Activated CD8-positive, alpha-beta T cell treated with anti-CD3 and anti-CD28 coated beads for 36 hours (primary cell): ENCODE data around the gene PITPNC1. TPM values are rescaled to one million over a fixed set of nuclear protein-coding genes. Genes with fewer than 3 reads are reported as not detected.
"Not testable (repeated sequence)": the region's sequence is repeated elsewhere in the genome, so short reads cannot be mapped to it uniquely, and the experiment has no call there.

Source experiments
- ATAC-seq: fragments of 200-7000 bp; cut with Tn5 transposase; one replicate; pipeline ENCODE4 v1.10.0; 2021; ENCODE audit warnings: mild to moderate bottlenecking, moderate library complexity
- CTCF ChIA-PET: fragments of 350-600 bp; sonication (Branson Sonifier 250); formaldehyde crosslinking; loops from one replicate; lab custom pipeline; 2021; ENCODE audit warnings: antibody characterized with exemption; lab: Charles Lee
- POLR2A ChIA-PET: fragments of 350-600 bp; sonication (Branson Sonifier 250); formaldehyde crosslinking; loops from one replicate; lab custom pipeline; 2021; ENCODE audit warnings: antibody characterized with exemption; lab: Charles Lee
- DNase-seq: peaks from one replicate; pipeline ENCODE4 v3.0.0-alpha.2; 2020
- H3K27ac Mint-ChIP-seq: one replicate; pipeline ENCODE4 v1.8.0; 2021; ENCODE audit warnings: mild to moderate bottlenecking, mixed read lengths
- H3K27me3 Mint-ChIP-seq: one replicate; pipeline ENCODE4 v1.8.0; 2021; ENCODE audit warnings: mixed read lengths
- H3K36me3 Mint-ChIP-seq: one replicate; pipeline ENCODE4 v1.8.0; 2021; ENCODE audit warnings: low read depth, mixed read lengths
- H3K4me1 Mint-ChIP-seq: one replicate; pipeline ENCODE4 v1.8.0; 2021; ENCODE audit warnings: low read depth, mixed read lengths
- H3K4me3 Mint-ChIP-seq: one replicate; pipeline ENCODE4 v1.8.0; 2021; ENCODE audit warnings: mild to moderate bottlenecking, moderate library complexity, mixed read lengths
- H3K9me3 Mint-ChIP-seq: one replicate; pipeline ENCODE4 v1.8.0; 2021; ENCODE audit warnings: mixed read lengths
- intact Hi-C: fragments of 100-400 bp; cut with micrococcal nuclease; formaldehyde crosslinking; loops from one replicate; pipeline ENCODE4 v1.10.0; 2022
- total RNA-seq, 2 experiments: library from RNA; stranded (reverse); gene quantifications; one replicate each; pipeline ENCODE4 v1.2.3, GENCODE V29; 2021
- TF ChIP-seq, protein P1 (sequence below): fragments of 200-600 bp; IDR thresholded peaks from one replicate; pipeline ENCODE4 v1.8.0; 2022; ENCODE audit warnings: antibody characterized with exemption, mild to moderate bottlenecking

PITPNC1 gene
- total RNA-seq, 2 experiments from 2014 or later: 51.8 to 56.3 TPM

DNA sequence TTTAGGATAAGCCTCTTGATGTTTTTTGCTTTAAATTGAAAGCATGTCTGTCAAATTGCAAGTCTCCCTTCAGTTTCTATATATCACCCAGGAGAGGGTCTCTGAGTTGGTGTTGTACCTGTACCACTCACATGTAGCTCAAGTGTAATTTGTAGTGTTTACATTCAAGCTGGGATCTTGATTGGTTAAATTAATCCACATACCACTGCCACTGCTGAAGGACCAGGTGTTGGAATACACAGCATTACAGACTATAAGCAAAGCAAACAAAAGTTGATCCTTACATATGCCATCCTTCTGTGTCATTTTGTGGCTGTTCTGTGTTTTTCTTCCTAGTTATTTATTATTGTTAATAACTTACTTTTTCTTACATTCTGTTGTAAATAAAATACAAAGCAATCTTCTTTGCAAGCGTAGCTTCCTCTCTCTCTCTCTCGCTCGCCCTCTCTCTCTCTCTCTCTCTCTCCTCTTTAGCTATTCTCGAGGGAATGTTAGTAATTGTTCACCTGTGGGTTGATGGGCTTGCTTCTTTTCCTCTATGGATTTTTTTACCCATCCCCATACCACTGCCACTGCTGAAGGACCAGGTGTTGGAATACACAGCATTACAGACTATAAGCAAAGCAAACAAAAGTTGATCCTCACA, 319.9 kb downstream of the PITPNC1 start:
- H3K27ac Mint-ChIP-seq: no peak overlapping the region
- peaks cover 2% of the 10 kb centered on the region for H3K4me1 Mint-ChIP-seq
- POLR2A ChIA-PET: interaction anchor here (1.1 kb wide), 1 partner anchor 21 kb away, joined by 4 read pairs; no protein-coding TSS in a partner anchor
- DNase-seq (no peak), ATAC-seq (no peak)
- CTCF ChIA-PET: interaction anchor here (1.0 to 1.8 kb wide), 3 partner anchors 10 to 322 kb away, joined by 3 to 6 read pairs (median 4); no protein-coding TSS in a partner anchor
- no peak overlapping the region for H3K4me3 Mint-ChIP-seq
- intact Hi-C loops: no loop called here
- H3K36me3 Mint-ChIP-seq: peaks cover 5% of the 10 kb centered on the region
- TF ChIP-seq, protein P1, sequence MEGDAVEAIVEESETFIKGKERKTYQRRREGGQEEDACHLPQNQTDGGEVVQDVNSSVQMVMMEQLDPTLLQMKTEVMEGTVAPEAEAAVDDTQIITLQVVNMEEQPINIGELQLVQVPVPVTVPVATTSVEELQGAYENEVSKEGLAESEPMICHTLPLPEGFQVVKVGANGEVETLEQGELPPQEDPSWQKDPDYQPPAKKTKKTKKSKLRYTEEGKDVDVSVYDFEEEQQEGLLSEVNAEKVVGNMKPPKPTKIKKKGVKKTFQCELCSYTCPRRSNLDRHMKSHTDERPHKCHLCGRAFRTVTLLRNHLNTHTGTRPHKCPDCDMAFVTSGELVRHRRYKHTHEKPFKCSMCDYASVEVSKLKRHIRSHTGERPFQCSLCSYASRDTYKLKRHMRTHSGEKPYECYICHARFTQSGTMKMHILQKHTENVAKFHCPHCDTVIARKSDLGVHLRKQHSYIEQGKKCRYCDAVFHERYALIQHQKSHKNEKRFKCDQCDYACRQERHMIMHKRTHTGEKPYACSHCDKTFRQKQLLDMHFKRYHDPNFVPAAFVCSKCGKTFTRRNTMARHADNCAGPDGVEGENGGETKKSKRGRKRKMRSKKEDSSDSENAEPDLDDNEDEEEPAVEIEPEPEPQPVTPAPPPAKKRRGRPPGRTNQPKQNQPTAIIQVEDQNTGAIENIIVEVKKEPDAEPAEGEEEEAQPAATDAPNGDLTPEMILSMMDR: no peak
- no peaks in the 10 kb centered on the region for H3K9me3 Mint-ChIP-seq
- no peaks in the 10 kb centered on the region for H3K27me3 Mint-ChIP-seq

DNA sequence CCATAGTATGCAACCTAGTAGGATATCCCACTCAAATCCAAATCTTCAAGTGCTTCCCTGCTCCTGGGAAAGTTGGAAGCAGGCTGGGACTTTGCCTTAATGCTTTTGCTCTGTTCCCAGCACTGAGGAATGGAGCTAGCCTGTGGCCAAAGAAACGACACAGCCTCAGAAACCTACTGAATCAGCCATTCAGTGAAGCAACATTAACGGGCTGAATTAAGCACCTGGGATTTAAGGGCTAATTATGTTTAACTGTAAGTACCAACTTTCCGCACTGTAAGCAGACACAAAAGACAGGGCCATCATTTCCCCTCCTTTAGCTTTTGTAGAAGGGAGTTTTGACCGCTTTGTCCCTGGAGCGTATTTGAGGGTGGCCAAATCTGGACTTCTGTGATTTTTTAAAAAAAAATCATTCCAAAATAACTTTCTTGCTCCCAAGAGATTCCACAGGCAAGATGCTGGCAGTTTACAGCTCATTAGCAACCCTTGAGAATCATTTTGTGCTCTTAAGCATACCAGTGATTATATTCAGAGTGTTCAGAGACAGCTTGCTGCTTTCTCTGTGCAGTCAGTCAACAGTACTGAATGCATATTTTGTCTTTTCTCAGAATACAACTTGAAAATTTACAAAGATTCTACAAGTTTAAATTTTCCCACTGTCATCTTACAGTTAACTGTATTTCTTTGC, 323.1 kb downstream of the PITPNC1 start:
- DNase-seq (no peak), ATAC-seq (no peak)
- Mint-ChIP-seq H3K27me3 (no peaks in the 10 kb centered on the region), H3K4me3 (no peak overlapping the region), H3K27ac (no peak overlapping the region), H3K4me1 (peaks cover 2% of the 10 kb centered on the region), H3K36me3 (no peaks in the 10 kb centered on the region), H3K9me3 (no peaks in the 10 kb centered on the region)
- POLR2A ChIA-PET: no interaction called here
- TF ChIP-seq, protein P1: no peak
- intact Hi-C loops: no loop called here
- CTCF ChIA-PET: interaction anchor here (0.8 to 4.2 kb wide), 4 partner anchors 10 to 341 kb away, joined by 3 to 16 read pairs (median 4); no protein-coding TSS in a partner anchor

DNA sequence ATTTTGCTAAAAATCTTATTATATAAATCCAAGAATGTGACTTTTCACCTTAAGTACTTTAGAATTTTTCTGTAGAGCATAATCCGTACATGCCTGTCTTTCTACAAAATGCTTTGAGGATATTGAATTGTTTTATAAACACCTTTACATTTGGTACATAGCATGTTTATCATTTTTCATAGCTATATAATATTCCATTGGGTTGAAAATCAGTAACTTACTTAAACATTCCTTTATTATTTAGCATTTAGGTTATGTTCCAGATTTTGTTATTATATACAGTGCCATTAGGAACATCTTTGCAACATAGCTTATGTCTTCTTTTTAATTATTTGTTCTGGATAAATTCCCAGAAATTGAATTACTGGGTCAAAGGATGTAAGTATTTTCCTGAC, 323.6 kb downstream of the PITPNC1 start:
- no peaks in the 10 kb centered on the region for H3K27me3 Mint-ChIP-seq
- no peak for ATAC-seq
- intact Hi-C loops: no loop called here
- TF ChIP-seq, protein P1: no peak
- ChIA-PET POLR2A (no interaction called here), CTCF (interaction anchor here (0.9 to 4.2 kb wide), 4 partner anchors 11 to 341 kb away, joined by 3 to 16 read pairs (median 4); no protein-coding TSS in a partner anchor)
- no peak overlapping the region for H3K27ac Mint-ChIP-seq
- no peak for DNase-seq
- H3K9me3 Mint-ChIP-seq: no peaks in the 10 kb centered on the region
- H3K36me3 Mint-ChIP-seq: no peaks in the 10 kb centered on the region
- H3K4me1 Mint-ChIP-seq: peaks cover 2% of the 10 kb centered on the region
- H3K4me3 Mint-ChIP-seq: no peak overlapping the region

DNA sequence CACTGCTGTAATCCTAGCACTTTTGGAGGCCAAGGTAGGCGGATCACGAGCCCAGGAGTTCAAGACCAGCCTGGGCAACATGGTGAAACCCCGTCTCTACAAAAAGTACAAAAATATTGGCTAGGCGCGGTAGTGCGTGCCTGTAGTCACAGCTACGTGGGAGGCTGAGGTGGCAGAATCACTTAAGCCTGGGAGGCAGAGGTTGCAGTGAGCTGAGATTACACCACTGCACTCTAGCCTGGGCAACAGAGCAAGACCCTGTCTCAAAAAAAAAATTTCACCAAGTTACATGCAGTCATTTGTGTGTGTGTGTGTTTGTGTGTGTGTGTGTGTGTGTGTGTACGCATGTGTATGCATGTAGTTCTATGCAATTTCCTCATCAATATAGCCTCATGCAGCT, 325.8 kb downstream of the PITPNC1 start:
- H3K9me3 Mint-ChIP-seq, H3K4me3 Mint-ChIP-seq, intact Hi-C loops, H3K27ac Mint-ChIP-seq, DNase-seq, H3K36me3 Mint-ChIP-seq, H3K27me3 Mint-ChIP-seq, ATAC-seq, H3K4me1 Mint-ChIP-seq: not testable (repeated sequence)
- ChIA-PET CTCF (interaction anchor here (4.2 kb wide), 1 partner anchor 13 kb away, joined by 16 read pairs; no protein-coding TSS in a partner anchor), POLR2A (interaction anchor here (0.7 kb wide), 1 partner anchor 410 kb away, joined by 4 read pairs; no protein-coding TSS in a partner anchor)

DNA sequence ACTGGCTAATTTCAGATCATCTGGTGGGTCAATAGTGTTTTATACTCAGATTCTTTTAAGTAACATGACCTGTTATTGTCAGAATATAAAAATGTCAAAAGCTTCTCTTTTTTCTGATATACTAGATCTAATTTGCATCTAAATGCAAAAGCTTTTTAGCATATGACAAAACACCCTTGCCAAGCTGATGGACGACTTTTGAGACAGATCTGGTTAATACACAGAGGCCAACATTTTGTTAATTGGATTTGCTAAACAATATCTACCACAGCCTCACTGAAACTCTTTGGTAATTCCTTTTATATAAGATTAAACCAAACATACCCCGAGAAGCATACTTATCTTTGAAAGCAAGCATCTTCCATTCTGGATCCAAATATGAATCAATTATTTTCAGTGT, 330.4 kb downstream of the PITPNC1 start:
- intact Hi-C loops: no loop called here
- DNase-seq (no peak), ATAC-seq (no peak)
- CTCF ChIA-PET: interaction anchor here (0.7 to 3.2 kb wide), 5 partner anchors 10 to 366 kb away, joined by 3 to 8 read pairs (median 4); no protein-coding TSS in a partner anchor
- Mint-ChIP-seq H3K27me3 (no peaks in the 10 kb centered on the region), H3K9me3 (no peaks in the 10 kb centered on the region), H3K4me1 (no peaks in the 10 kb centered on the region), H3K36me3 (no peaks in the 10 kb centered on the region), H3K4me3 (no peak overlapping the region), H3K27ac (no peak overlapping the region)
- POLR2A ChIA-PET: interaction anchor here (2.7 kb wide), 1 partner anchor 10 kb away, joined by 11 read pairs; the partner anchor contains the start of gene NOL11
- TF ChIP-seq, protein P1: no peak
